Right lobe of liver (tissue), 6 donors: Measurements from ENCODE around the gene KCTD13. TPM values are rescaled to one million over a fixed set of nuclear protein-coding genes. Genes with fewer than 3 reads are reported as not detected.

ENCODE experiments used
- ATAC-seq, 4 donors: fragments of 200-7000 bp; cut with Tn5 transposase; one replicate each; pipeline ENCODE4 v1.9.1; 2020; ENCODE audit warnings: mild to moderate bottlenecking in 4 of 4, moderate library complexity in 4 of 4
- DNase-seq, 3 donors: peaks; one replicate each; pipeline ENCODE4 v3.0.0-alpha.2; 2020
- H3K27ac ChIP-seq, 3 donors: fragments of 200-600 bp; one replicate each; pipeline ENCODE4 v1.8.0; 2022
- H3K27me3 ChIP-seq, 2 donors: fragments of 200-600 bp; one replicate each; pipeline ENCODE4 v1.8.0; 2022
- H3K36me3 ChIP-seq, 4 donors: fragments of 200-600 bp; sonication (generic) in 1 of 4; one replicate each; pipeline versions ENCODE4 v1.5.1 to v1.8.0; 2017 to 2022; ENCODE audit warnings: control low read depth in 1 of 4
- H3K4me1 ChIP-seq, 4 donors: fragments of 200-600 bp; sonication (generic) in 1 of 4; one replicate each; pipeline versions ENCODE4 v1.5.1 to v1.8.0; 2017 to 2022; ENCODE audit warnings: control low read depth in 1 of 4
- H3K4me3 ChIP-seq, 3 donors: fragments of 200-600 bp; one replicate each; pipeline ENCODE4 v1.8.0; 2022
- H3K9me3 ChIP-seq, 4 donors: fragments of 200-600 bp; sonication (generic) in 1 of 4; one replicate each; pipeline versions ENCODE4 v1.5.1 to v1.8.0; 2017 to 2022; ENCODE audit warnings: control low read depth in 1 of 4
- CTCF ChIP-seq, 4 donors: fragments of 200-600 bp in 3 of 4; fragments of 450-650 bp in 1 of 4; IDR thresholded peaks; one replicate each; pipeline versions ENCODE4 v1.5.1 to v1.8.0; 2016 to 2022; ENCODE audit warnings: antibody characterized with exemption in 4 of 4, mild to moderate bottlenecking in 2 of 4
- POLR2A ChIP-seq: fragments of 450-650 bp; IDR thresholded peaks from one replicate; pipeline ENCODE4 v1.6.1; 2017; ENCODE audit warnings: antibody characterized with exemption, mild to moderate bottlenecking
- WGBS: methylation state at CpG from one replicate; pipeline ENCODE4 v1.1.6; 2018; ENCODE audit warnings: low coverage, low lambda C conversion rate; ENCODE audit not compliant: insufficient coverage; ENCODE audit errors: missing lambda C conversion rate; 5-methylcytosine and 5-hydroxymethylcytosine counted together
- intact Hi-C, 2 donors: fragments of 100-400 bp; cut with DNase I; formaldehyde crosslinking; loops; one replicate each; pipeline versions ENCODE4 v1.11.2 to v1.14.1; 2022
- total RNA-seq, 6 experiments: library from RNA; depleted of rRNA in 2 of 6; stranded (reverse); fragments of >200 nt in 2 of 6; fragmentation: NEBNext Ultra II Directional in 3 of 6; extraction: Animal tissue kit (Norgen Biotek cat#: 25700) in 3 of 6; gene quantifications; one replicate each; pipeline versions ENCODE4 v1.1.0 to v1.2.4, GENCODE V29; 2016 to 2023
- donor health status: DM: no; HTN: yes; CAD: no.
- donor health status: DM: no; HTN: no; CAD: no.
- donor health status: DM: no; HTN: no; CAD: no.
- donor health status: DM: no; HTN: yes; CAD: no.
- donor health status: DM: no; HTN: yes; CAD: no.

Gene KCTD13
- total RNA-seq, 6 experiments from 2014 or later, result 5.4 to 13.5 (median 7.2) TPM

- no peak for TF ChIP-seq POLR2A
- TF ChIP-seq CTCF (IDR thresholded peaks at IDR 0.05), result no peak
- H3K4me3 ChIP-seq, result no peak overlapping the region
- DNase-seq (no peak), ATAC-seq (peak in 1 of 4 donors; percentile 37)
- 81% methylated on average over 6 of the region's 6 CpGs for WGBS
- no peak overlapping the region for H3K27ac ChIP-seq
- H3K4me1 ChIP-seq, result no peaks in the 10 kb centered on the region
- H3K36me3 ChIP-seq, result peaks cover 0 to 20% (median 0%) of the 10 kb centered on the region in 4 donors
- no peaks in the 10 kb centered on the region for H3K27me3 ChIP-seq
- intact Hi-C loops, result no loop called here
- H3K9me3 ChIP-seq, result no peaks in the 10 kb centered on the region
These were observed 10.3 kb downstream of the KCTD13 start for GRCh38 chr16:29915590-29916247.

GRCh38 chr16:29913514-29913913, 12.5 kb downstream of the KCTD13 start:
- Histone ChIP-seq H3K27me3 (no peaks in the 10 kb centered on the region), H3K4me3 (no peak overlapping the region), H3K9me3 (no peaks in the 10 kb centered on the region), H3K4me1 (no peaks in the 10 kb centered on the region), H3K36me3 (no peaks in the 10 kb centered on the region), H3K27ac (no peak overlapping the region)
- WGBS, result 100% methylated on average over 1 of the region's 8 CpGs
- DNase-seq (no peak), ATAC-seq (no peak)
- TF ChIP-seq CTCF (IDR thresholded peaks at IDR 0.05), result no peak
- TF ChIP-seq POLR2A, result no peak
- intact Hi-C loops, result no loop called here

GRCh38 chr16:29912087-29912486, 13.9 kb downstream of the KCTD13 start:
- WGBS, result 90% methylated on average over 4 of the region's 11 CpGs
- no peak overlapping the region for H3K27ac ChIP-seq
- ATAC-seq (peak in 1 of 4 donors; percentile 35), DNase-seq (no peak)
- no peak overlapping the region for H3K4me3 ChIP-seq
- intact Hi-C loops, result no loop called here
- H3K9me3 ChIP-seq, result no peaks in the 10 kb centered on the region
- TF ChIP-seq CTCF (IDR thresholded peaks at IDR 0.05), result no peak
- TF ChIP-seq POLR2A, result no peak
- H3K36me3 ChIP-seq, result no peaks in the 10 kb centered on the region
- no peaks in the 10 kb centered on the region for H3K27me3 ChIP-seq
- no peaks in the 10 kb centered on the region for H3K4me1 ChIP-seq

GRCh38 chr16:29911676-29912010, 14.4 kb downstream of the KCTD13 start:
- WGBS, result no CpG with 5 or more reads among the region's 15 CpGs
- DNase-seq, result no peak
- Histone ChIP-seq H3K9me3 (no peaks in the 10 kb centered on the region), H3K4me1 (no peaks in the 10 kb centered on the region), H3K27ac (no peak overlapping the region), H3K4me3 (no peak overlapping the region), H3K27me3 (no peaks in the 10 kb centered on the region), H3K36me3 (no peaks in the 10 kb centered on the region)
- TF ChIP-seq POLR2A, result no peak
- no peak for TF ChIP-seq CTCF (IDR thresholded peaks at IDR 0.05)
- ATAC-seq, result no peak
- intact Hi-C loops, result no loop called here
